Pons (tissue), 1 donor: ENCODE results near the gene TNS1.
A peak's percentile ranks its signal among the peaks of the same experiment; 100 is the strongest.

Source experiments
- DNase-seq: peaks from one replicate; pipeline ENCODE4 v3.0.0-alpha.2; 2016; ENCODE audit warnings: low spot score

Gene TNS1

DNA sequence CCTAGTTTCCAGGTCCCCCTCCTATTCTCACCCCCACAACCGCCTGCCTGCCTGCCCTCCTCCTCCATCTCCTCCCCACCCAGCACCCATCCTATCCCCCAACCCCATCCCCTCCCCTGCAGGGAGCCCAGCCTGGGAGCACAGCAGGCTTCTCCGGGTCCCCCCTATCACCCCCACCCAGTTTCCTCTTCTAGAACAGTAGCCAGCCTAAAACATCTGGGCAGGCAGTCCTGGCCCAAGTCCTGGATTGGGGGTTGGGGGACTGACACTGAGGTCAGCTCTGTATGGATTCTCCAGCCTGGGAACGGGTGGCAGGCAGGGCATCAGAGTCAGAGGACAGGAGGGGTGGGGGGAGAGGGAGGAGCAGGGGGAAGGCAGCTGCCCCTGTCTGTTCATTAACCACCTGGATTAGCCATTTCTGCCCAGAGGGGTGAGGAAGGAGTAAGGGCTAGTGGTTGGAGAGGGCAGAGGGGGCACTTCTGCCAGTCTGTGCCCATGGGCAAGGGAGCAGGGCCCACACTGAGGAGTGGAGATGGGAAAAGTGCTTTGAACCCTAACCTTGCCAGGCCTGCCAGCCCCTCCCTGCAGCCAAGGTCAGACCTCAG is 60.0 kb downstream of the TNS1 start:
- peak; percentile 85 for DNase-seq

DNA sequence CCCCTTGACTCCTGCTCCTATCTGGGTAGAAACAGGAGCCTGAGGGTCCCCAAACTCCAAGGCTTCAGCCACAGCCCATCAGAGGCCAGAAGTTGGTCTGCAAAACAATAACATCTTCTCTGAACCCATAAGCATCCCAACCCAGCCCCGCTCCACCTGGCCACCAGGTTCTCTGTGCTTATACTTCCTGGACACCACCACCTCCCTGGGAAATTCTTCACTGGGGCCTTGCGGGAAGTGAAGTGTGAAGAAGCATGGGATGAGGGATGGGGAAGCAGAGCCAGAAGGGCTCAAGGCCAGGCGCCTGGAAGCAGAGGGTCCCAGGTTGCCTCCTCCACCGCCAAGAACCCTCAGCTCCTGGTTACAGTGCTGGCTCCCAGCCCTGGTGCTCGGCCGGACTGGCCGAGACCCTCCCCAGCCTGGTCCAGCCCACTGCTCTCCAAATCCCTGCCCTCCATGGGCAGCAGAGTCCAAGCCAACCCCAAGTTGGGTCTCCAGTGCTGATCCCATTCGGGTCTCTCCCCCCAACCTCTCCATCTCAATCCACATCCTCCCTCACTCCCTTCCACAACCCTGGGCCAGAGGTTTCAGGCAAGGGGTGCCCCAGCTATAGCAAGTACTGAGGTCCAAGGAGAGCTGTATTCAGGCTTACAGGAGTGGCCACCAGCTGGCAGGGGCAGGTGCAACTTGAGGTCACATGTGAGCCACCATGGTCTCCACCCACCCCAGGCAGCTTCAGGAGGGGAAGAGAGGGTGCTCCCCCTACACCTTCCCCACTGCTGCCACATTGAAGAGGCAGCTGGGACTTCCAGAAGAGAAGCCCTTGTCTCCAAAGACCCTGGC is 60.7 kb downstream of the TNS1 start:
- no peak for DNase-seq

DNA sequence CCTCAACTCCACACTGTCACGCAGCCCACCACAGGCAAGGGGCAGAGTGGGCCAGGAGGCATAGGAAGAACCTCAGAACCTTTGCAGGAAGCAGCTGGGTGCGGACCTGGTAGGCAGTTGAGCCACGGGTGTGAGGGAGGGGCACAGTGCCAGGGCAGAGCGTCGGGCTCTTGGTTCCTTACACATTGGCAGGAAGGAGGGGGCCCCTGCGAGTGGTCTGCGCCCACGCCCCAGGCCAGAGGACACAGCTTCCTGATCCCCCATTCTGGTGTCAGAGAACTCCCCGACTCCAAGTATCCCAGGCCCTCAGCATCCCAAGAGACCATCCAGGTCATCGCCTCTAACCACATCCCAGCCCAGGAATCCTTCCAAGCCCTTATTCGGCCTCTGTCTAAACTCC is 61.5 kb downstream of the TNS1 start:
- DNase-seq = no peak

DNA sequence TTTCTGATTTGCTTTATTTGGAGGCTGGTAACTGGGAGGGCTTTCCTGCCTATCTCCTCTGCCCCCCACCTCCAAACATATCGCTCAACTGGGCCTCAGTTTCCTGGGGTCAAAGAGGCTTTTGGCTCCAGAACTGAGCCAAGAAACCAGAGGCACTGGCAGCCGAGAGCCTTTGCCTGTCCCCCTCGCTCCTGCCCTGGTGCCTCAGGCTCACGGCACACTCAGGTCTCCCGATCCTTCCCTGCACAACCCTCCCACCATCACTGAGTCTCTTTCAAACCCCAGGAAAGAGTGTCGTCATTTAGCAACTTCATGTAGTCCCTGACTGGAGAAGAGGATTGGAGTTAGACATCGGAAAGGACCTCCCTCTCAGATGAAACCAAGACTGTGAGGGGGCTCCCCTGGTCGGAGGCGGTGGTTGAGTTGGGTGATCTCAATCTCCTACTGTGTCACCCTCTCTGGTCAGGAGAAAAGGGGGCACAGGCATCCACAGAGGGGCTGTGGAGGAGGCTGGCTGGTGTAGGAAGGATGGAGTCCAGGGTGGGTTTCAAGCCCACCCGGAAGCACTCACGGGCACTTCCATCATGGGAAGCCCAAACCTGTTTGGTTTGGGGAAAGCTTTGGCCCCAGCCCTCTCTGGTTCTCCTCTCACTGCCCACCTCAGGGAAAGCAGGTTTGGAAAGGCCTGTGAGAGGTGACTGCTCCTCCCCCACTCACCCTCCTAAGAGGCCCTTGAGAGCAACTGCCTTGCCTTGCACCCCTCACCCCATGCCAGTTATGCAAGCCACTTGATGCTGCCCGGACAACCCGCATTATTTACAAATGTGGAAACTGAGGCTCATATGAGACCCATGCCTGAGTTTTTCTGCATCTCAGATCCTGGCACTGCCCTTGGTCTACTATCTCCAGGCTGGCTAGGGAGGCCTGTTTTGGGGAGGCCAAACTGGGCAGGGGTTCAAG is 62.3 kb downstream of the TNS1 start:
- DNase-seq = no peak

DNA sequence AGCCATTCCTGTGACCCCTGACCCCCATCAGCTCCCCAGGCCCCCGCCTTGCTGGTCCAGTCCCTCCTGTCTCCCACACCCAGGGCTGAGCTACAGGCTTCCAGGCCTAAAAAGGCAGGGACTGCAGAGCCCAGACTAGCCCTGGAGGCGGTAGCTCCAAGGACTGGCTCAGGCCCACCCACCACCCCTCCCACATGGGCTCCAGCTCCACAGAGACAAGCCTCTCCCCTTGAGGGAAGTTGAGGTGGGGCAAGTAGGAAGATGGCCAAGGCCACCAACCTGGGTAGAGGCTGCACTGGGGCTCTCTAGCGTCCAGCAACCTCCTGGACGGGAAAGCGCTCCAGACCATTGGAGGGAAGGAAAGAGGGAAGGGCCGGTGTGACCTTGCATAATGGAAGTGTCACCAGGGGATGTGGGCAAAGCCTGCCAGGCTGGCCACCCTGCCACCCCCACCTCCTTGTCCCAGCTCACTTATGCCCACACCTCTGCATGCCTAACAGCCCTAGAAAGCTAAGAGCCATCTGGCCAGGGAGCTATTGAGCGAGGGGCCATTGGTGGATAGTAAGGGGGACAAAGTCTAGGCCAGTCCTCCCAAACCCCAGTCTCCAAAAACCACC is 63.1 kb downstream of the TNS1 start:
- no peak for DNase-seq

DNA sequence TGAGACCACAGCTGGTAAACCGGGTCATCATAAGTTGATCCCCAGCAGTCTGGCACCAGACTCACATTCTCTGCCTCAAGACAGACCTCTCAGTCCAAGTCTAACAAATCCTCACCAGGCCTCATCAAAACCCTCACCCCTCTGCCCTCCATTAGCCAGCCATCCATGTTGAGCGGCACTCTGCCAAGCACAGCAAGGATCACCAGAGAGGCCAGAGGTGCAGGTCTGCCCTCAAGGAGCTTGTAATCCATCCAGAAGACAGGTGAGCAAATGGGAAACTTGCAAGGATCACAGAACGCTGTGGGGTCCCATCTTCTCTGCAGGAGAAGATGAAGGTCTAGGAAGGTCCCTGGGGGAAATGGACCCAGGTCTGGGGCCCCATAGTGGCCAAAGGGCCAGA is 63.6 kb downstream of the TNS1 start:
- DNase-seq = no peak

DNA sequence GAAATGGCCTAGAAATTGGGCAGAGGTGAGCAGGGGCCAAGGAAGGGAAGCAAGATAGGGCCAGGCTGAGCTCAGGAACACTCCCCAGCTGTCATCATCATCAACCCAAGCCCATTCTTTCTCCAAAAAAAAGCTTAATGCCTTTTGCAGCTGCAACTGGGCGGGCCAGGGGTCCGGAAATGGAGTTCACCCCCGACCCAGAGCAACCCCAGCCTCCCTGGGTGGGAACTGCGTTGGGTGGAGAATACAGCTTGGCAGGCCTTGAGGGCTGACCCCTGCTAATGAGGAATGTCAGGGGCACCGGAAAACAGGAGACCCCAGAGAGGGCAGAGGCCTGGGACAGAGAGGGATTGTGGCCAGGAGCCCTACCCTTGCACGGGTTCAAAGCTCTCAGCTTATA is 64.8 kb downstream of the TNS1 start:
- DNase-seq = no peak

DNA sequence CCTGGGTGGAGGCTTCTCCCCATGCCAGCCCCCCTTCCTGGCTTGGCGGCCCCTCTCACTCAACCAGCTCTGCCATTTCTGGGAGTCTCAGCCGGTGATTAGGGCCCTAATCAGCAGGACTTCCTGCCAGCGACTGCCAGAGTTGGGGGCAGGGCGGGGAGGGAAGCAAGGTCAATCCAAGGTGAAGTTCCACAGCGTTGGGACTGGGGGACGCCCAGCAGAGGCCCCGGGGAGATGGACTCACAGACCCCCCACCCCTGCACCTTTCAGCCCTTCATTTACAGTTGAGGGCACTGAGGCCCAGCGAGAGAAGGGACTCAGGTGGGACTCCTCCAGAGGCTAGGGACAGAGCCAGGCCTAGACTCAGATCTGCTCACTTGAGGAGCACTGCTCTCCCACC is 65.3 kb downstream of the TNS1 start:
- DNase-seq = no peak

DNA sequence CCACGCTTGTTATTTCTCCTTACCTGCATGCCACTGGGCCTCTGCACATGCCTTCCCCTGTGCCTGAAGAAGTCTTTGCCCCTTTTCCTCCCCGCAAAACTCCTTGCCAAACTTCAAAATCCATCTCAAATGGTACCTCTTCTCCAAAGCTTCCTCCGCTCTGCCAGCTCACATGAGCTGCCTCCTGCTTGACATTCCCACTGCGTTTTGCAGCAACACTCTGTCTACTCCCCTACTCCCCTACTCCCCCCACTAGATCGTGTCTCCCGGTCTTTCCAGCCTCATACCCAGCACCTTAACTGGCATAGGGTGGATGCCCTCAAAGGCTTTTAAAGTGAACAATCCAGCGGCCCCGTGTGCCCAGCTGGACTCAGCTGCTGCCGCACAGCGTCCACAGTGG is 65.8 kb downstream of the TNS1 start:
- no peak for DNase-seq

DNA sequence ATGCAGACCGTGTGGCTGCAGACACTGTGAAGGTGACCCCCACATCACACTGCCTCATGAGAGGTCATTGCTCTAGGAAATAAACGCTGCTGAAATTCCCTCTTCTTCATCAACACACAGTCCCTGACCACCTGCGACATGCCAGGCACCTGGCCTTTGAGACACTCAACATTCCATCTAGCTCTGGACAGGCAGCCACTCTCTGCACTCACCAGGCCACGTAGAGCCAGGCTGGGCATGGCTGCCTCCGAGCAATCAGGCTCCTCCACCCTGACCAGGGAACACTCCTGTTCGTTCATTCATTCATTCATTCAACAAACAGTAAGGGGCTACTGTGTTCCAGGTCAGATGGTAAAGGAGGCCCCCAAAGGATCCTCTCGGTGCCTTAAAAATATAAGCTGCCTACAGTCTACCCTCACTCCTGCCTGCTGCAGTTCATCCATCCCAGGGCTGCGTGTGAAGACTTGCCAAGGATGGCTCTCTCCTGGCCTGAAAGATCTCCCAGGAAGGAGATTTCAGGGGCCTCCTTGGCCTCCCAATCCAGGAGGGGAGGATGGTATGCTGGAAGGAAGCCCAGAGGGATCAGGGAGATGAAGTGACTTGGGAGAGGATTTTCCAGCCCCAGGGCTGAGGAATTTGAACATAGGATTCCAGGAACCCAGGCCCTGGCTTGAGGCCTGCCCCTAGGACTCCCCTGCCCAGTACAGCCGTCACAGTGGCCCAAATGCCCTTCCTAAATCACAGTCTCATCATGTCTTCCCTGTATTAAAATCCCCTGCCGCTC is 66.7 kb downstream of the TNS1 start:
- no peak for DNase-seq

DNA sequence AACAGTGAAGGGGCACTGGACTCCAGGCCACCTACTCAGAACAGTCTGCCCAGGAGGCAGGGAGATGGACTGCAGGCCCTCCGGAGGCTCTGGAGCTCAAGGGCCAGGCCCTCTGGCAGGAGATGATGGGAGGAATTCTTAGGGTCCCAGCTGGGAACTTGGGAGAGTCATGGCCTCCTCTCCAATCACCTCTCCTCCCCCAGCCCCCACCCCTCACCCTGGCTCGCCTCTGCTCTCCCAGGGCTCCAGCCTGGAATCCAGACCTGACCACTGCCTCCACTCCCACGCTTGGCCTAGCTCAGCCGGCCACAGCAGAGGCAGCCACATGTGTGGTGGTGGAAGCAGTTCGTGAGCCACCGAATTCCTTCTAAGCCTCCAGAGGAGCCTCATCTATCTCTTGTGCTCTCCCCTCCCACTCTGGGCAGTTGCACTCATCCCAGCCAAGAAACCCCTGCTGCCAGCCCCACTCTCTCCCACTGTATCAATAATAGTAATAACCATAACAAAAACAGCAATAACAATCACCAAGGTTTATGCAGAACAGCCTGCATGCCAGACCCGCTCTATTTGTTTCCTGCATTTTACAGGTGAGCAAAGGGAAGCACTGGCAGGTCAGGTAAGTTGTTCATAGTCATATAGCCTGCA is 67.4 kb downstream of the TNS1 start:
- DNase-seq = no peak

DNA sequence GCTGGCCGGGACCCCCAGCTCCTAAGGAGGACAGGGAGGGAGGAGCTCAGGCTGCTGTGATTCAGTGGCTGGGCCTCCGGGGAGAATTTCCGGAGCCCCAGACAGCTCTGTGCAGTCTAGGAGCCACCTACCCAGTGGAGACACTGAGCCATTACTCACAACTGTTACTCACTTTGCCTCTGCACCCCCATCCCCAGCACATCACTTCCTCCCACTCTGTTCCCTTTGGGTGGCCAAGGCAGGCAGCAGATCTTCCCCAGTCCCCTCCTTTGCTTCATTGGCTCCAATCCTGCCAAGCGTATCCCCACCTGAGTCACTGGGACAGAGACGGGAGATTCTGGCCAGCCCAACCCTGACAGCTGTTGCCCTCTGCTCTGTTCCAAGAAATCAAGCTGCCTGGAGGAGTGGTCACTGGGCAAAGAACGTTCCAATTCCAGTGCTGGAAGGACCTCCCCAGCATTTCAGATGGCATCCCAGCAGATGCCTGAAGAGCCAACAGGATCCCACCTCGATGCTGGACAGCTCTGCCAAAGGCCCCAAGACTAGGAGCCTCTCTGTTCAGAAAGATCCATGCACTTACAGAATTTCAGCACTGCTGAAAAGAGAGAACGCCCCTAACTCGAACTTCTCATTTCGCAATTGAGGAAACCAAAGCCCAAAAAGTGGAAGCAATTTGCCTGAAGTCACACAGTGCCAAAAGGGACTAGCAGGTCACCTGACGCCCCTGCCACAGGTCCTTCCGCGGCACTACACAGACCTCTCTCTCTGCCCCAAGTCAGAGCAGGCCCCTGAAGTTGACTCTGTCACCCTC is 68.3 kb downstream of the TNS1 start:
- DNase-seq = peak; percentile 66

DNA sequence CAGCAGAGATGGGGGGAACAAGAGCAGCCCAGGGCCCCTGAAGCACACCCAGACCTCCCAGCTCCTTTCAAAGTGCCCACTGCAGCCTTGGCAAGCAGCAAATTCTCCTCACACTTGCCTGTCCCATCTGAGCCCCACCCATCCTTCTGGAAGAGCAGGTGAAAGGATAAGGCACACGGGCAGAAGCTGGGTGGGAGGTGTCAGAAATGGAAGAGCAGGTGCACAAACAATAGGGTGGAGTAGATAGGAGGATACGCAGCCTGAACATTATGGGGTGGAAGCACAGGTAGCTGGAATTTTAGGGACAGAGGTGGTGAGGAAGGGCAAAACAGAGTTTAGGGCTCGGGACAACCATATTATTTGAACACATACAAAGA is 69.2 kb downstream of the TNS1 start:
- DNase-seq = no peak

DNA sequence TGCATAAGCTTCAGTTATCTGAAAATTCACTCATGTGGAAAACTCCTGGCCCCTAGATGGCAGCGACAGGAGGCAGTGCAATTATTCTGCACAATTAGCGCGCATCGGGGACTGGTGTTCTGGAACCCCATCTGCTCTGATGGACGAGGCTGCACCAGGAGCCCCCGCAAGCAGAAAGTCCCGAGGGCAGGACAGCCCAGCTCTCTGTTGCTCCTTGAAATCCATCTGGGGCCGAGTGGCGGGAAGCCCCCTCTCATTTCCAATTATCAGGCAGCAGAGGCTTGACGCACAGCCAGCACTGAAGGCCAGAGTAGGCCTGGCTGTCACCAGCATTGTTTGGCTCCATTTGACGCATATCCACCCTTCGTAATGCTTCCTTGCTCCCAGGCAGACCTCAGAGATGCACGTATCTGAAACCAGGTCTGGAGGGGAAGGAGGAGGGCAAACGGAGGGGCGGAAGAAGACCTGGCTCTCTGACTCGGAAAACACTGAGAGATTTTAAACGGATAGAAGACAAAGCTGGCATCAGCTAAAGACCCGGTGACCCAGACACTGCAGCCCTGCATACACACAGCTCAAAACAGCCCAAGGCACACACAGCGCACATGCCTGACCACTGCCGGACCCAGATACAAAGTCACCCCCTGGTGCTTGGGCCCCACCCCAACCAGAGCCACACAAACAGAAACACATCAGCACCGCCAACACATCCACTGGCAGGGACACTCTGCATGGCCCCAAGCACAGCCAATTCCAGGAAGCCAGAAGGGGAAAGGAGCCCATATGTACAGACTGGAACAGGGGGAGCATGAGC is 69.8 kb downstream of the TNS1 start:
- peak; percentile 33 for DNase-seq

DNA sequence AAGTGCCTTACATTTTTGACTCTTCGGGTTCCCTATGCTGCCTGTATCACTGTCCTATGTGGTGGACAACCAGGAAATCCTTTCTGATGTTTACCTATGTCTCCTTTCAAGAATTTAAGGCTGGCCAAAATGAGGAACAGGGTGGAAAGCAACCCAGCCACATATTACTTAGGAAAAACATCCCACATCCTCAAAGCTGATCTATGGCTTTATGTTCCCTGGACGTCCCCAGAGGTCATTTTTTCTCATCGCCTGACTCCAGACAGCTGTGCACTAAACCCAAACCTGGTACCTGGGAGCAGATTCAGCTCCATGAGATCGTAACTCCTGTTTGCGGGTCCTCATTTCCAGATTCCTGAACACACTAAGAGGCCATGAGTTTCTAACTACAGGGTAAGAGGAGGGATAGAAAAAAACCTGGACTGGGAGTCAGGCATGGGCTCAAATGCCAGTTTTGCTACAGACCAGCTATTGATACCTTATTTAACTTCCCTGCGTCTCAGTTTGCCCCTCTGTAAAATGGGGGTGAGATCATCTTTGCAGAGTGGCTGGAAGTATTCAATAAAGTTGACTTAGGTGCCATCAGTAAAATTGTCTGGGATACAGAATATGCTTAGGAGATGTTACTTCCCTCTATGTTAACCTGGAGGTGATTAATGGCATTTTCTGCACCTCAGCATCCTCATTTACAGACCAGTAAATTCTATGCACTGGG is 70.8 kb downstream of the TNS1 start:
- no peak for DNase-seq

DNA sequence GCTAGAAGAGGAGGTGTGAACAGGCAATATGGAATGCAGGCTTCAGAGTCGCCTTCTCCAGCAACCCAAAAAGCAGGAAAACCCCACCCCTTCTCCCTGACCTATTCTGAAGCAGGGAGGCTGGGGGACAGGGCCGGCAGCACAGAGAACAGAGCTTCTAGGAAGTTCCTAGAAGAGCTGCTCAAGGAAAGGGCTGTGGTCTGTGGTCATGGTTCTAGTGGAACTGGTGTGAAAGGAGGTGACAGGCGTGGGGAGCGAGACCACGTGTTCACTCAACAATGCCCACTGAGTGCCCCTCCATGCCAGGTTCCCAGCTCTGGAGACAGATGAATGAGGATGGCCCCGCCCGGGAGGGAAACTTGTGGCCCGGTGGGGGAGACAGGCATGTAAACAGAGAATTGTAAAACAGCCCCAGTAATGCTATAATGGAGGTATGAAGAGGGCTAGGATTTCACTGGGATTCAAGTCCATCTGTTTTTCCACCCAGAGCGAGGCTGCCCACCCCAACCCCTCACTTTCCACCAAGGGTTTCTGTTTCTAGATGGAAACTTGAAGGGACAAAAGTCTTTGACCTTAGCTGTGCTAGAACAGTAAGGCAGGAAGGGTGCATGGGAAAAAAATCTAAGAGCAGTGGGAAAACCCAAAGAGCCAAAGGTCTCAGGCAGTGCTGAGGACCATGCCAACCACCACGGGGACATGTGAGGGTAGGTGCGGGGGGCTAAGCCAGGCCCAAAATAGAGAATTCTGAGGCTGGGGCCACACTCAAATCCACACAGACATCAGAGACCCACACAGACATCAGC is 71.8 kb downstream of the TNS1 start:
- no peak for DNase-seq
